ENCODE data around the gene RPH3AL.

DNA sequence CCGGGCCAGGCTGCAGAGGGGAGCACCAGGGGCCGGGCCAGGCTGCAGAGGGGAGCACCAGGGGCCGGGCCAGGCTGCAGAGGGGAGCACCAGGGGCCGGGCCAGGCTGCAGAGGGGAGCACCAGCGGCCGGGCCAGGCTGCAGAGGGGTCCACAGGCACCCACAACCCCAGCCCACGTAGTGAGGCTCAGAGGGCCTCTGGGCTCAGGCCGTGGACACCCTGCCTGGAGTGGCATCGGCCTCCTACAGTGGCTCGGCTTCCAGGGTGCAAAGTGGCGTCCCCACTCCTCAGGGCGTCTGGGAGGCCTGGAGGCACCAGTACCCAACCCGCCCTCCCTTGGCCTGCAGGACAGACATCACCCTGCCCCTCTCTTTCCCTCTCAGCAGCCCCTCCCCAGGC, 180.7 kb downstream of the RPH3AL start:
- TF ChIP-seq, protein P1, sequence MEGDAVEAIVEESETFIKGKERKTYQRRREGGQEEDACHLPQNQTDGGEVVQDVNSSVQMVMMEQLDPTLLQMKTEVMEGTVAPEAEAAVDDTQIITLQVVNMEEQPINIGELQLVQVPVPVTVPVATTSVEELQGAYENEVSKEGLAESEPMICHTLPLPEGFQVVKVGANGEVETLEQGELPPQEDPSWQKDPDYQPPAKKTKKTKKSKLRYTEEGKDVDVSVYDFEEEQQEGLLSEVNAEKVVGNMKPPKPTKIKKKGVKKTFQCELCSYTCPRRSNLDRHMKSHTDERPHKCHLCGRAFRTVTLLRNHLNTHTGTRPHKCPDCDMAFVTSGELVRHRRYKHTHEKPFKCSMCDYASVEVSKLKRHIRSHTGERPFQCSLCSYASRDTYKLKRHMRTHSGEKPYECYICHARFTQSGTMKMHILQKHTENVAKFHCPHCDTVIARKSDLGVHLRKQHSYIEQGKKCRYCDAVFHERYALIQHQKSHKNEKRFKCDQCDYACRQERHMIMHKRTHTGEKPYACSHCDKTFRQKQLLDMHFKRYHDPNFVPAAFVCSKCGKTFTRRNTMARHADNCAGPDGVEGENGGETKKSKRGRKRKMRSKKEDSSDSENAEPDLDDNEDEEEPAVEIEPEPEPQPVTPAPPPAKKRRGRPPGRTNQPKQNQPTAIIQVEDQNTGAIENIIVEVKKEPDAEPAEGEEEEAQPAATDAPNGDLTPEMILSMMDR (IDR thresholded peaks at IDR 0.05 in 4 of 5, conservative IDR thresholded peaks at IDR 0.05 in 1 of 5) = no peak
- TF ChIP-seq POLR2A (IDR thresholded peaks at IDR 0.05) = no peak

Measured in gastrocnemius medialis (tissue), 4 donors.